H1 (cell line): ENCODE data around the gene CSE1L. TPM values are rescaled to one million over a fixed set of nuclear protein-coding genes. Genes with fewer than 3 reads are reported as not detected.
A peak's percentile ranks its signal among the peaks of the same experiment; 100 is the strongest.

Source experiments
- CTCF ChIA-PET: fragments of 300-600 bp; sonication (Branson Sonifier 250); formaldehyde crosslinking; loops from one replicate; lab custom pipeline; 2021; ENCODE audit not compliant: partially characterized antibody; lab: Charles Lee
- POLR2A ChIA-PET: fragments of 300-600 bp; sonication (Branson Sonifier 250); formaldehyde crosslinking; loops from one replicate; lab custom pipeline; 2021; ENCODE audit warnings: inconsistent platforms; ENCODE audit not compliant: partially characterized antibody; lab: Charles Lee
- DNase-seq, 2 experiments: peaks; one replicate each; pipeline versions ENCODE4 v3.0.0 to v3.0.0-alpha.2; 2010 to 2022; ENCODE audit warnings: low spot score in 2 of 2, low read depth in 1 of 2, mixed read lengths in 1 of 2
- FAIRE-seq: peaks from 2 replicates; lab custom pipeline; 2011; peaks lifted over from hg19 to GRCh38; lab: Jason Lieb, UNC
- H2AFZ ChIP-seq: 2 replicates; pipeline ENCODE4 v1.8.1; 2012; ENCODE audit warnings: low read length, inconsistent platforms
- H2AK5ac ChIP-seq: 2 replicates; pipeline ENCODE4 v1.6.1; 2013; ENCODE audit warnings: low read depth, low read length
- H2BK120ac ChIP-seq: replicated peaks from 2 replicates; pipeline ENCODE3; 2013; ENCODE audit warnings: low read depth, low read length, inconsistent platforms
- H2BK12ac ChIP-seq: 2 replicates; pipeline ENCODE4 v1.6.1; 2013; ENCODE audit warnings: low read depth, low read length
- H2BK15ac ChIP-seq: 2 replicates; pipeline ENCODE4 v1.6.1; 2013; ENCODE audit warnings: low read length
- H2BK20ac ChIP-seq: 2 replicates; pipeline ENCODE4 v1.6.1; 2013; ENCODE audit warnings: low read length
- H2BK5ac ChIP-seq: 2 replicates; pipeline ENCODE4 v1.6.1; 2013; ENCODE audit warnings: low read depth, low read length
- H3K14ac ChIP-seq: 2 replicates; pipeline ENCODE4 v1.6.1; 2013; ENCODE audit warnings: inconsistent platforms; ENCODE audit not compliant: insufficient read length
- H3K18ac ChIP-seq: 2 replicates; pipeline ENCODE4 v1.6.1; 2013; ENCODE audit warnings: low read length; ENCODE audit errors: extremely low read depth
- H3K23ac ChIP-seq: 2 replicates; pipeline ENCODE4 v1.6.1; 2013; ENCODE audit warnings: inconsistent platforms; ENCODE audit not compliant: insufficient read length
- H3K23me2 ChIP-seq: 2 replicates; pipeline ENCODE4 v1.6.1; 2013; ENCODE audit warnings: low read depth, low read length
- H3K27ac ChIP-seq: 2 replicates; pipeline ENCODE4 v1.6.1; 2011; ENCODE audit warnings: low read depth, low read length, inconsistent platforms
- H3K27me3 ChIP-seq, 4 experiments: replicated peaks in 1 of 4; 1 replicate in 1 of 4; 2 replicates in 3 of 4; pipeline versions ENCODE4 v1.6.1 to v1.8.1; 2011 to 2013; ENCODE audit warnings: low read length in 3 of 4, mild to moderate bottlenecking in 3 of 4, inconsistent platforms in 2 of 4, mixed read lengths in 2 of 4, moderate library complexity in 1 of 4; ENCODE audit not compliant: control insufficient read depth in 3 of 4, insufficient read depth in 3 of 4; ENCODE audit errors: extremely low read depth in 1 of 4
- H3K36me3 ChIP-seq, 4 experiments: 2 replicates each; pipeline versions ENCODE4 v1.6.1 to v1.8.1; 2011 to 2013; ENCODE audit warnings: mild to moderate bottlenecking in 4 of 4, low read length in 3 of 4, moderate library complexity in 2 of 4, control low read depth in 1 of 4, inconsistent platforms in 1 of 4; ENCODE audit not compliant: insufficient read depth in 4 of 4, control insufficient read depth in 2 of 4
- H3K4ac ChIP-seq: replicated peaks from 2 replicates; pipeline ENCODE3; 2013; ENCODE audit warnings: low read length, low read depth, mixed read lengths, inconsistent platforms; ENCODE audit not compliant: insufficient read length
- H3K4me1 ChIP-seq, 4 experiments: replicated peaks in 1 of 4; 1 replicate in 1 of 4; 2 replicates in 3 of 4; pipeline versions ENCODE4 v1.6.1 to v1.8.1; 2011 to 2013; ENCODE audit warnings: low read length in 3 of 4, inconsistent platforms in 2 of 4, mixed read lengths in 1 of 4; ENCODE audit not compliant: insufficient read depth in 4 of 4, control insufficient read depth in 3 of 4
- H3K4me2 ChIP-seq, 2 experiments: 2 replicates each; pipeline versions ENCODE4 v1.6.1 to v1.8.1; 2011 to 2013; ENCODE audit warnings: low read depth in 2 of 2, low read length in 2 of 2, control low read depth in 1 of 2, inconsistent platforms in 1 of 2, mild to moderate bottlenecking in 1 of 2; ENCODE audit not compliant: insufficient read depth in 1 of 2
- H3K4me3 ChIP-seq, 4 experiments: fragments of 200-600, 300-600 bp in 1 of 4; sonication (generic), shearing (Covaris generic), sonication (Bioruptor Twin) in 1 of 4; 2 replicates each; pipeline versions ENCODE4 v1.5.1 to v1.8.1; 2011 to 2016; ENCODE audit warnings: low read length in 4 of 4, low read depth in 3 of 4, control low read depth in 2 of 4, inconsistent platforms in 2 of 4, mild to moderate bottlenecking in 2 of 4, mixed read lengths in 1 of 4, moderate library complexity in 1 of 4; ENCODE audit not compliant: insufficient read depth in 2 of 4; ENCODE audit errors: extremely low read depth in 1 of 4
- H3K56ac ChIP-seq: replicated peaks from 2 replicates; pipeline ENCODE3; 2013; ENCODE audit warnings: low read depth, mild to moderate bottlenecking, mixed read lengths, low read length, inconsistent platforms; ENCODE audit not compliant: insufficient read length
- H3K79me1 ChIP-seq: 2 replicates; pipeline ENCODE4 v1.6.1; 2013; ENCODE audit warnings: low read depth, low read length, control low read depth
- H3K79me2 ChIP-seq, 2 experiments: 2 replicates each; pipeline versions ENCODE4 v1.6.1 to v1.8.1; 2012 to 2013; ENCODE audit warnings: low read length in 2 of 2, mild to moderate bottlenecking in 2 of 2, inconsistent platforms in 1 of 2; ENCODE audit not compliant: insufficient read depth in 2 of 2, control insufficient read depth in 1 of 2
- H3K9ac ChIP-seq, 4 experiments: replicated peaks in 1 of 4; 1 replicate in 1 of 4; 2 replicates in 3 of 4; pipeline versions ENCODE4 v1.6.1 to v1.8.1; 2011 to 2013; ENCODE audit warnings: low read depth in 3 of 4, low read length in 3 of 4, control low read depth in 2 of 4, mild to moderate bottlenecking in 2 of 4, moderate library complexity in 2 of 4, inconsistent platforms in 1 of 4; ENCODE audit errors: extremely low read depth in 1 of 4
- H3K9me3 ChIP-seq, 2 experiments: 2 replicates each; pipeline versions ENCODE4 v1.6.1 to v1.8.1; 2012 to 2013; ENCODE audit warnings: mild to moderate bottlenecking in 2 of 2, moderate library complexity in 2 of 2, control low read depth in 1 of 2, inconsistent platforms in 1 of 2, low read depth in 1 of 2, low read length in 1 of 2, mixed read lengths in 1 of 2; ENCODE audit not compliant: insufficient read depth in 2 of 2
- H4K20me1 ChIP-seq, 2 experiments: replicated peaks in 1 of 2; 2 replicates each; pipeline versions ENCODE3 to v1.8.1; 2011 to 2013; ENCODE audit warnings: inconsistent platforms in 2 of 2, low read length in 2 of 2, mild to moderate bottlenecking in 1 of 2; ENCODE audit not compliant: insufficient read depth in 2 of 2, control insufficient read depth in 1 of 2
- H4K5ac ChIP-seq: 2 replicates; pipeline ENCODE4 v1.6.1; 2013; ENCODE audit warnings: low read length, low read depth, mixed read lengths, inconsistent platforms; ENCODE audit not compliant: insufficient read length
- H4K8ac ChIP-seq: 2 replicates; pipeline ENCODE4 v1.8.0; 2013; ENCODE audit warnings: mild to moderate bottlenecking, moderate library complexity, low read length, inconsistent platforms; ENCODE audit not compliant: insufficient read depth; ENCODE audit errors: extremely low read depth
- H4K91ac ChIP-seq: replicated peaks from 2 replicates; pipeline ENCODE3; 2013; ENCODE audit warnings: low read length, mixed read lengths, inconsistent platforms; ENCODE audit not compliant: insufficient read length
- ATF3 ChIP-seq: IDR thresholded peaks from 2 replicates; pipeline ENCODE4 v1.6.1; 2011; ENCODE audit warnings: low read depth, mild to moderate bottlenecking, low read length; ENCODE audit not compliant: insufficient read depth
- BACH1 ChIP-seq: IDR thresholded peaks from 2 replicates; pipeline ENCODE4 v1.6.1; 2012; ENCODE audit warnings: low read length, improper control_type of control experiment
- FOSL1 ChIP-seq: IDR thresholded peaks from 2 replicates; pipeline ENCODE4 v1.6.1; 2011; ENCODE audit warnings: mild to moderate bottlenecking, low read depth, low read length, moderate library complexity; ENCODE audit not compliant: insufficient read depth
- GABPA ChIP-seq: IDR thresholded peaks from 2 replicates; pipeline ENCODE4 v1.6.1; 2011; ENCODE audit warnings: mild to moderate bottlenecking, low read length, moderate library complexity, borderline replicate concordance; ENCODE audit not compliant: insufficient read depth
- JUN ChIP-seq: IDR thresholded peaks from 2 replicates; pipeline ENCODE4 v1.6.1; 2011; ENCODE audit warnings: low read depth, mild to moderate bottlenecking, improper control_type of control experiment, low read length
- JUND ChIP-seq: IDR thresholded peaks from 2 replicates; pipeline ENCODE4 v1.6.1; 2011; ENCODE audit warnings: mild to moderate bottlenecking, improper control_type of control experiment, low read length
- KDM1A ChIP-seq: fragments of 200-600, 300-600 bp; sonication (generic); IDR thresholded peaks from 2 replicates; pipeline ENCODE4 v1.7.1; 2016; ENCODE audit warnings: mild to moderate bottlenecking, low read length, borderline replicate concordance
- MAX ChIP-seq: IDR thresholded peaks from 2 replicates; pipeline ENCODE4 v1.6.1; 2012; ENCODE audit warnings: inconsistent platforms
- POU5F1 ChIP-seq: IDR thresholded peaks from 2 replicates; pipeline ENCODE4 v1.6.1; 2011; ENCODE audit warnings: low read depth, mild to moderate bottlenecking, low read length, moderate library complexity
- RBBP5 ChIP-seq: IDR thresholded peaks from 2 replicates; pipeline ENCODE4 v1.7.1; 2012; ENCODE audit warnings: low read depth, mild to moderate bottlenecking, inconsistent platforms, low read length, moderate library complexity, borderline replicate concordance
- SAP30 ChIP-seq: fragments of 300-600 bp; sonication (generic); IDR thresholded peaks from 2 replicates; pipeline ENCODE4 v1.7.1; 2012; ENCODE audit warnings: low read length, moderate library complexity, mild to moderate bottlenecking, inconsistent platforms; ENCODE audit not compliant: insufficient read depth, insufficient replicate concordance
- SIRT6 ChIP-seq: IDR thresholded peaks from one replicate; pipeline ENCODE4 v1.7.1; 2012; ENCODE audit warnings: low read length, inconsistent platforms
- SP4 ChIP-seq: IDR thresholded peaks from 2 replicates; pipeline ENCODE4 v1.6.1; 2012; ENCODE audit warnings: low read length, inconsistent platforms
- TCF12 ChIP-seq: IDR thresholded peaks from 2 replicates; pipeline ENCODE4 v1.6.1; 2011; ENCODE audit warnings: low read depth, mild to moderate bottlenecking, low read length
- WGBS, 2 experiments: shearing (Covaris generic) in 1 of 2; methylation state at CpG; one replicate each; pipeline versions ENCODE4 v1.1.6 to v1.1.7; 2013 to 2015; ENCODE audit warnings: low lambda C conversion rate in 2 of 2, mixed read lengths in 2 of 2, inconsistent platforms in 1 of 2, low coverage in 1 of 2, missing lambda C conversion rate in 1 of 2; ENCODE audit not compliant: insufficient replicate concordance in 2 of 2, insufficient coverage in 1 of 2, insufficient read length in 1 of 2; ENCODE audit errors: extremely low coverage in 1 of 2, missing lambda C conversion rate in 1 of 2; 5-methylcytosine and 5-hydroxymethylcytosine counted together
- polyA plus RNA-seq, 7 experiments: library from polyadenylated mRNA; depleted of rRNA in 3 of 7; stranded (reverse) in 5 of 7; unstranded in 2 of 7; fragments of >200 nt in 5 of 7; fragments of 200-250 nt in 2 of 7; gene quantifications; 1 replicate in 5 of 7; 2 replicates in 1 of 7; 4 replicates in 1 of 7; pipeline versions ENCODE4 v1.2.1 to v1.2.3, GENCODE V29; 2011 to 2013; ENCODE audit warnings: missing spikeins in 2 of 7, mixed read lengths in 2 of 7
- total RNA-seq: library from RNA; stranded (reverse); fragmentation: NEBNext Ultra II Directional; extraction: Animal tissue kit (Norgen Biotek cat#: 25700); gene quantifications from 2 replicates; pipeline ENCODE4 v1.2.1, GENCODE V29; 2021

The CSE1L gene
- total and polyA plus RNA-seq, 2 of the 8 experiments (the other 6 are each of a cell fraction or from before 2014, with no cell fraction given) = 94.1 to 269 TPM

GRCh38 chr20:49043000-49043399 lies 3.1 kb upstream of the CSE1L start:
- H3K18ac ChIP-seq = no peak overlapping the region
- no peak overlapping the region for H2AFZ ChIP-seq
- WGBS, 2 experiments = 91% methylated on average over 5 of the region's 5 CpGs; no CpG with 5 or more reads in 1 of the 2 experiments
- H3K79me1 ChIP-seq = no peaks in the 10 kb centered on the region
- H2BK15ac ChIP-seq = peak overlapping the region; percentile 72; the same call in 1 of the 2 replicates
- H3K23me2 ChIP-seq = peaks cover 4% of the 10 kb centered on the region; the same call in 1 of the 2 replicates
- peaks cover 12 to 14% of the 10 kb centered on the region in 2 experiments for H3K79me2 ChIP-seq
- no peak overlapping the region for H3K56ac ChIP-seq
- H2BK5ac ChIP-seq = no peak overlapping the region
- DNase-seq (no peak), FAIRE-seq (no peak)
- no peak overlapping the region for H2BK12ac ChIP-seq
- ChIA-PET POLR2A (interaction anchor here (0.5 to 1.4 kb wide), 2 partner anchors 12 to 66 kb away, joined by 3 to 4 read pairs; no protein-coding TSS in a partner anchor), CTCF (no interaction called here)
- no peak overlapping the region for H4K8ac ChIP-seq
- no peak overlapping the region for H3K14ac ChIP-seq
- no peak overlapping the region for H4K91ac ChIP-seq
- no peak overlapping the region for H3K4ac ChIP-seq
- H3K27me3 ChIP-seq = no peaks in the 10 kb centered on the region
- no peaks in the 10 kb centered on the region for H3K36me3 ChIP-seq
- no peaks in the 10 kb centered on the region for H3K9me3 ChIP-seq
- H2AK5ac ChIP-seq = no peak overlapping the region
- H2BK20ac ChIP-seq = no peak overlapping the region
- H3K4me3 ChIP-seq = no peak overlapping the region
- H2BK120ac ChIP-seq = no peak overlapping the region
- no peak overlapping the region for H3K23ac ChIP-seq
- peaks cover 2 to 3% of the 10 kb centered on the region in 2 experiments for H4K20me1 ChIP-seq
- H4K5ac ChIP-seq = no peak overlapping the region
- H3K9ac ChIP-seq = no peak overlapping the region; a peak in 1 of 7 replicates
- no peak overlapping the region for H3K27ac ChIP-seq
- peaks cover 0 to 4% (median 2%) of the 10 kb centered on the region in 4 experiments; a peak in 3 of 7 replicates for H3K4me1 ChIP-seq
- H3K4me2 ChIP-seq = no peak overlapping the region
- TF ChIP-seq SIRT6 (no peak), KDM1A (no peak), MAX (no peak), JUND (no peak), BACH1 (no peak), POU5F1 (no peak), JUN (no peak), FOSL1 (no peak), SP4 (no peak), GABPA (no peak), TCF12 (no peak), RBBP5 (no peak), ATF3 (no peak), SAP30 (no peak)
